Caco-2 (cell line): ENCODE results near the gene CIITA. TPM values are rescaled to one million over a fixed set of nuclear protein-coding genes. Genes with fewer than 3 reads are reported as not detected.

Experiments used
- BruUV-seq: library from RNA; stranded (reverse); fragments of 400-500 nt; replicated peaks from 2 replicates; lab custom pipeline; 2021; lab: Mats Ljungman, UMichigan
- CTCF ChIA-PET: fragments of 300-600 bp; sonication (Branson Sonifier 250); formaldehyde crosslinking; loops from one replicate; lab custom pipeline; 2022; ENCODE audit warnings: antibody characterized with exemption; lab: Charles Lee
- POLR2A ChIA-PET: fragments of 300-600 bp; sonication (Branson Sonifier 250); formaldehyde crosslinking; loops from one replicate; lab custom pipeline; 2022; ENCODE audit warnings: antibody characterized with exemption; lab: Charles Lee
- DNase-seq, 2 experiments: peaks; one replicate each; pipeline versions ENCODE4 v3.0.0 to v3.0.0-alpha.2; 2020 to 2022
- H3K27me3 ChIP-seq: replicated peaks from 2 replicates; pipeline ENCODE4 v1.6.0; 2011; ENCODE audit warnings: low read length; ENCODE audit not compliant: control insufficient read depth, insufficient read depth
- H3K36me3 ChIP-seq: 2 replicates; pipeline ENCODE4 v1.5.1; 2011; ENCODE audit warnings: low read length; ENCODE audit not compliant: control insufficient read depth, insufficient read depth
- H3K4me1 ChIP-seq: fragments of 250-450 bp; sonication (Bioruptor Pico); 2 replicates; pipeline ENCODE4 v1.5.1; 2020; ENCODE audit warnings: mild to moderate bottlenecking
- H3K4me3 ChIP-seq: 2 replicates; pipeline ENCODE4 v1.5.1; 2011; ENCODE audit warnings: low read depth, mild to moderate bottlenecking, control low read depth, low read length
- H3K9me3 ChIP-seq: fragments of 250-450 bp; sonication (Bioruptor Pico); 2 replicates; pipeline ENCODE4 v1.5.1; 2020; ENCODE audit warnings: mild to moderate bottlenecking, moderate library complexity
- H3K27ac Mint-ChIP-seq: one replicate; pipeline ENCODE4 v1.8.0; 2022; ENCODE audit warnings: mixed read lengths; ENCODE audit not compliant: unreplicated experiment
- H3K27me3 Mint-ChIP-seq: one replicate; pipeline ENCODE4 v1.8.0; 2022; ENCODE audit warnings: mixed read lengths; ENCODE audit not compliant: insufficient read depth, unreplicated experiment
- H3K36me3 Mint-ChIP-seq: one replicate; pipeline ENCODE4 v1.8.0; 2022; ENCODE audit warnings: mild to moderate bottlenecking, mixed read lengths; ENCODE audit not compliant: insufficient read depth, unreplicated experiment
- H3K4me1 Mint-ChIP-seq: one replicate; pipeline ENCODE4 v1.8.0; 2022; ENCODE audit warnings: low read depth, mixed read lengths; ENCODE audit not compliant: unreplicated experiment
- H3K4me3 Mint-ChIP-seq: one replicate; pipeline ENCODE4 v1.8.0; 2022; ENCODE audit warnings: mild to moderate bottlenecking, moderate library complexity, mixed read lengths; ENCODE audit not compliant: unreplicated experiment
- H3K9me3 Mint-ChIP-seq: one replicate; pipeline ENCODE4 v1.8.0; 2022; ENCODE audit warnings: mixed read lengths; ENCODE audit not compliant: unreplicated experiment
- CTCF ChIP-seq, 2 experiments: fragments of 200-600 bp in 1 of 2; IDR thresholded peaks; 1 replicate in 1 of 2; 2 replicates in 1 of 2; pipeline versions ENCODE4 v1.5.1 to v1.8.0; 2011 to 2022; ENCODE audit warnings: antibody characterized with exemption in 1 of 2, control low read depth in 1 of 2, inconsistent platforms in 1 of 2, low read depth in 1 of 2, low read length in 1 of 2, mild to moderate bottlenecking in 1 of 2, moderate library complexity in 1 of 2; ENCODE audit not compliant: insufficient read depth in 1 of 2, severe bottlenecking in 1 of 2, unreplicated experiment in 1 of 2
- intact Hi-C: fragments of 100-400 bp; cut with micrococcal nuclease; formaldehyde crosslinking; loops from one replicate; pipeline ENCODE4 v1.10.0; 2022; ENCODE audit not compliant: unreplicated experiment
- total RNA-seq: library from RNA; stranded (reverse); gene quantifications from 2 replicates; pipeline ENCODE4 v1.2.3, GENCODE V29; 2022

CIITA gene
- total RNA-seq, 1 experiment from 2014 or later, result 0.27 TPM

- H3K27me3 Mint-ChIP-seq, result peaks cover 6% of the 10 kb centered on the region
- H3K9me3 Mint-ChIP-seq, result no peaks in the 10 kb centered on the region
- no peak for TF ChIP-seq CTCF (IDR thresholded peaks at IDR 0.05; ENCODE audit: insufficient read depth in 1 of 2, low read depth in 1 of 2, low read length in 1 of 2, severe bottlenecking in 1 of 2, unreplicated experiment in 1 of 2)
- ChIA-PET CTCF (no interaction called here), POLR2A (no interaction called here)
- H3K27ac Mint-ChIP-seq, result no peak overlapping the region
- Histone ChIP-seq H3K9me3 (no peaks in the 10 kb centered on the region), H3K4me1 (no peaks in the 10 kb centered on the region), H3K27me3 (no peaks in the 10 kb centered on the region), H3K36me3 (no peaks in the 10 kb centered on the region), H3K4me3 (no peak overlapping the region)
- H3K4me1 Mint-ChIP-seq, result no peaks in the 10 kb centered on the region
- intact Hi-C loops, result no loop called here
- BruUV-seq, result no TSS peak
- no peak overlapping the region for H3K4me3 Mint-ChIP-seq
- no peak for DNase-seq
- H3K36me3 Mint-ChIP-seq, result no peaks in the 10 kb centered on the region
Observed at GRCh38 chr16:10850478-10850850, 26.5 kb upstream of the CIITA start.

- Mint-ChIP-seq H3K27me3 (peaks cover 6% of the 10 kb centered on the region), H3K4me1 (no peaks in the 10 kb centered on the region), H3K9me3 (no peaks in the 10 kb centered on the region), H3K27ac (no peak overlapping the region), H3K4me3 (no peak overlapping the region), H3K36me3 (no peaks in the 10 kb centered on the region)
- CTCF ChIA-PET, result no interaction called here
- no peaks in the 10 kb centered on the region for H3K9me3 ChIP-seq
- H3K4me3 ChIP-seq, result no peak overlapping the region
- no peak for DNase-seq
- H3K36me3 ChIP-seq, result no peaks in the 10 kb centered on the region
- POLR2A ChIA-PET, result no interaction called here
- no TSS peak for BruUV-seq
- intact Hi-C loops, result no loop called here
- H3K27me3 ChIP-seq, result no peaks in the 10 kb centered on the region
- no peaks in the 10 kb centered on the region for H3K4me1 ChIP-seq
- TF ChIP-seq CTCF (IDR thresholded peaks at IDR 0.05; ENCODE audit: insufficient read depth in 1 of 2, low read depth in 1 of 2, low read length in 1 of 2, severe bottlenecking in 1 of 2, unreplicated experiment in 1 of 2), result no peak
Observed at GRCh38 chr16:10851512-10851911, 25.5 kb upstream of the CIITA start.

- POLR2A ChIA-PET, result no interaction called here
- H3K27me3 ChIP-seq, result no peaks in the 10 kb centered on the region
- peaks cover 5% of the 10 kb centered on the region for H3K27me3 Mint-ChIP-seq
- DNase-seq, result no peak
- no peak for TF ChIP-seq CTCF (IDR thresholded peaks at IDR 0.05; ENCODE audit: insufficient read depth in 1 of 2, low read depth in 1 of 2, low read length in 1 of 2, severe bottlenecking in 1 of 2, unreplicated experiment in 1 of 2)
- CTCF ChIA-PET, result no interaction called here
- intact Hi-C loops, result no loop called here
- no peak overlapping the region for H3K27ac Mint-ChIP-seq
- H3K9me3 Mint-ChIP-seq, result no peaks in the 10 kb centered on the region
- H3K36me3 Mint-ChIP-seq, result no peaks in the 10 kb centered on the region
- H3K4me1 Mint-ChIP-seq, result no peaks in the 10 kb centered on the region
- H3K4me3 ChIP-seq, result no peak overlapping the region
- H3K36me3 ChIP-seq, result no peaks in the 10 kb centered on the region
- H3K4me1 ChIP-seq, result no peaks in the 10 kb centered on the region
- no peaks in the 10 kb centered on the region for H3K9me3 ChIP-seq
- no peak overlapping the region for H3K4me3 Mint-ChIP-seq
- BruUV-seq, result no TSS peak
Observed at GRCh38 chr16:10852286-10852685, 24.7 kb upstream of the CIITA start.
